HCT116 (cell line): ENCODE results near the gene SNRNP25. TPM values are rescaled to one million over a fixed set of nuclear protein-coding genes. Genes with fewer than 3 reads are reported as not detected.

Source experiments
- ATAC-seq: fragments of 200-7000 bp; cut with Tn5 transposase; 2 replicates; pipeline ENCODE4 v1.9.1; 2020; ENCODE audit warnings: mild to moderate bottlenecking, moderate library complexity
- BruUV-seq: library from RNA; stranded (reverse); fragments of 400-500 nt; replicated peaks from 2 replicates; lab custom pipeline; 2021; lab: Mats Ljungman, UMichigan
- CTCF ChIA-PET: fragments of 300-600 bp; sonication (Branson Sonifier 250); formaldehyde crosslinking; loops from one replicate; lab custom pipeline; 2021; ENCODE audit warnings: antibody characterized with exemption; lab: Charles Lee
- POLR2A ChIA-PET: fragments of 300-600, 350-600 bp; sonication (Branson Sonifier 250); formaldehyde crosslinking; loops from one replicate; lab custom pipeline; 2021; ENCODE audit warnings: antibody characterized with exemption; lab: Charles Lee
- RAD21 ChIA-PET, 2 experiments: fragments of 300-600 bp; sonication (Branson Sonifier 250); formaldehyde crosslinking; loops; one replicate each; lab custom pipeline; 2023; ENCODE audit warnings: low total read pairs in 2 of 2; ENCODE audit not compliant: uncharacterized antibody in 2 of 2, unreplicated experiment in 2 of 2, low non-redundant PET in 1 of 2; lab: Charles Lee
- DNase-seq: peaks from one replicate; pipeline ENCODE4 v3.0.0-alpha.2; 2010; ENCODE audit warnings: low read depth, low spot score
- H2AFZ ChIP-seq: fragments of 200-600 bp; shearing (Covaris generic), sonication (generic); 2 replicates; pipeline ENCODE4 v1.6.1; 2017; ENCODE audit warnings: low read depth, mixed run types, mixed read lengths, antibody characterized with exemption, low read length; ENCODE audit not compliant: poor library complexity, severe bottlenecking
- H3K27ac ChIP-seq: 2 replicates; pipeline ENCODE4 v1.5.1; 2012; ENCODE audit warnings: low read depth, low read length
- H3K27me3 ChIP-seq: fragments of 200-600 bp; sonication (generic); 2 replicates; pipeline ENCODE4 v1.6.1; 2016; ENCODE audit warnings: mixed run types, low read length, mixed read lengths; ENCODE audit not compliant: insufficient read depth
- H3K36me3 ChIP-seq, 2 experiments: fragments of 200-500 bp in 1 of 2; fragments of 200-600 bp in 1 of 2; sonication (Bioruptor generic) in 1 of 2; sonication (generic) in 1 of 2; 2 replicates each; pipeline versions ENCODE4 v1.5.1 to v1.6.1; 2014 to 2016; ENCODE audit warnings: low read length in 2 of 2, inconsistent platforms in 1 of 2, mixed read lengths in 1 of 2, mixed run types in 1 of 2; ENCODE audit not compliant: insufficient read depth in 2 of 2, control insufficient read depth in 1 of 2
- H3K4me1 ChIP-seq, 2 experiments: fragments of 200-600 bp in 1 of 2; sonication (generic) in 1 of 2; 2 replicates each; pipeline versions ENCODE4 v1.5.1 to v1.6.1; 2012 to 2017; ENCODE audit warnings: low read length in 2 of 2, inconsistent platforms in 1 of 2, mild to moderate bottlenecking in 1 of 2, mixed read lengths in 1 of 2, mixed run types in 1 of 2, moderate library complexity in 1 of 2; ENCODE audit not compliant: insufficient read depth in 2 of 2, control insufficient read depth in 1 of 2
- H3K4me2 ChIP-seq: fragments of 200-600 bp; sonication (generic); 2 replicates; pipeline ENCODE4 v1.6.1; 2017; ENCODE audit warnings: mixed run types, low read length, mixed read lengths
- H3K4me3 ChIP-seq, 2 experiments: fragments of 200-600 bp in 1 of 2; sonication (generic) in 1 of 2; replicated peaks in 1 of 2; 2 replicates each; pipeline ENCODE4 v1.5.1; 2011 to 2016; ENCODE audit warnings: low read length in 2 of 2, control low read depth in 1 of 2, low read depth in 1 of 2, mild to moderate bottlenecking in 1 of 2, mixed read lengths in 1 of 2, mixed run types in 1 of 2
- H3K79me2 ChIP-seq: fragments of 200-600 bp; sonication (generic); 2 replicates; pipeline ENCODE4 v1.6.1; 2017; ENCODE audit warnings: mild to moderate bottlenecking, mixed run types, low read length, moderate library complexity, mixed read lengths; ENCODE audit not compliant: insufficient read depth
- H3K9ac ChIP-seq: fragments of 200-600 bp; sonication (generic); 2 replicates; pipeline ENCODE4 v1.6.1; 2016; ENCODE audit warnings: low read length, mixed read lengths
- H3K9me2 ChIP-seq: fragments of 200-600 bp; sonication (generic), shearing (Covaris generic); 2 replicates; pipeline ENCODE4 v1.6.1; 2017; ENCODE audit warnings: mixed run types, mild to moderate bottlenecking, moderate library complexity; ENCODE audit not compliant: insufficient read depth
- H3K9me3 ChIP-seq, 2 experiments: fragments of 200-500 bp in 1 of 2; fragments of 200-600 bp in 1 of 2; sonication (Bioruptor generic) in 1 of 2; sonication (generic) in 1 of 2; 2 replicates each; pipeline ENCODE4 v1.6.1; 2014 to 2017; ENCODE audit warnings: low read length in 2 of 2, mixed read lengths in 2 of 2, inconsistent platforms in 1 of 2, low read depth in 1 of 2, mild to moderate bottlenecking in 1 of 2, mixed run types in 1 of 2, moderate library complexity in 1 of 2; ENCODE audit not compliant: control insufficient read depth in 1 of 2, insufficient read depth in 1 of 2
- H4K20me1 ChIP-seq: fragments of 200-600 bp; sonication (generic), shearing (Covaris generic); 2 replicates; pipeline ENCODE4 v1.6.1; 2017; ENCODE audit warnings: mixed run types, mild to moderate bottlenecking, moderate library complexity; ENCODE audit not compliant: insufficient read depth
- ATF3 ChIP-seq: IDR thresholded peaks from 2 replicates; pipeline ENCODE4 v1.6.1; 2012
- CBX3 ChIP-seq: IDR thresholded peaks from 2 replicates; pipeline ENCODE4 v1.6.1; 2012; ENCODE audit warnings: low read depth
- CEBPB ChIP-seq: IDR thresholded peaks from 2 replicates; pipeline ENCODE4 v1.6.1; 2012; ENCODE audit warnings: low read depth
- EZH2 ChIP-seq: fragments of 200-600 bp; sonication (generic); IDR thresholded peaks from 2 replicates; pipeline ENCODE4 v1.6.1; 2017; ENCODE audit warnings: antibody characterized with exemption, mixed run types
- JUND ChIP-seq: IDR thresholded peaks from 2 replicates; pipeline ENCODE4 v1.6.1; 2012
- POLR2A ChIP-seq: IDR thresholded peaks from 2 replicates; pipeline ENCODE4 v1.7.0; 2011; ENCODE audit warnings: borderline replicate concordance; ENCODE audit not compliant: insufficient read depth, insufficient read length; ENCODE audit errors: extremely low read depth
- RAD21 ChIP-seq: IDR thresholded peaks from 2 replicates; pipeline ENCODE4 v1.6.1; 2012; ENCODE audit warnings: low read depth, mild to moderate bottlenecking
- SP1 ChIP-seq: IDR thresholded peaks from 2 replicates; pipeline ENCODE4 v1.6.1; 2012; ENCODE audit warnings: low read depth
- SRF ChIP-seq: IDR thresholded peaks from 2 replicates; pipeline ENCODE4 v1.6.1; 2012; ENCODE audit warnings: low read depth
- TCF7L2 ChIP-seq: IDR thresholded peaks from 2 replicates; pipeline ENCODE4 v1.7.0; 2011; ENCODE audit warnings: borderline replicate concordance, inconsistent platforms; ENCODE audit not compliant: insufficient read depth, insufficient read length; ENCODE audit errors: extremely low read depth
- intact Hi-C: fragments of 100-400 bp; cut with micrococcal nuclease; formaldehyde crosslinking; loops from 2 replicates; pipeline ENCODE4 v1.10.0; 2022
- total RNA-seq: library from RNA; stranded (reverse); gene quantifications from one replicate; pipeline ENCODE4 v1.2.1, GENCODE V29; 2021; ENCODE audit not compliant: unreplicated experiment
- TF ChIP-seq, protein P1 (sequence below): IDR thresholded peaks from 2 replicates; pipeline ENCODE4 v1.6.1; 2011; ENCODE audit warnings: mild to moderate bottlenecking, low read length, moderate library complexity; ENCODE audit not compliant: insufficient replicate concordance; ENCODE audit errors: extremely low read depth

Gene SNRNP25
- total RNA-seq, 1 experiment from 2014 or later, result 24.5 TPM

GRCh38 chr16:53346-54236 lies at the start of gene SNRNP25, which contains the start of gene POLR3K (continued):
- TF ChIP-seq TCF7L2 (no peak), SRF (no peak), RAD21 (no peak), ATF3 (no peak), CEBPB (no peak), SP1 (peak; percentile 93), EZH2 (no peak), POLR2A (peak; percentile 59)

DNA sequence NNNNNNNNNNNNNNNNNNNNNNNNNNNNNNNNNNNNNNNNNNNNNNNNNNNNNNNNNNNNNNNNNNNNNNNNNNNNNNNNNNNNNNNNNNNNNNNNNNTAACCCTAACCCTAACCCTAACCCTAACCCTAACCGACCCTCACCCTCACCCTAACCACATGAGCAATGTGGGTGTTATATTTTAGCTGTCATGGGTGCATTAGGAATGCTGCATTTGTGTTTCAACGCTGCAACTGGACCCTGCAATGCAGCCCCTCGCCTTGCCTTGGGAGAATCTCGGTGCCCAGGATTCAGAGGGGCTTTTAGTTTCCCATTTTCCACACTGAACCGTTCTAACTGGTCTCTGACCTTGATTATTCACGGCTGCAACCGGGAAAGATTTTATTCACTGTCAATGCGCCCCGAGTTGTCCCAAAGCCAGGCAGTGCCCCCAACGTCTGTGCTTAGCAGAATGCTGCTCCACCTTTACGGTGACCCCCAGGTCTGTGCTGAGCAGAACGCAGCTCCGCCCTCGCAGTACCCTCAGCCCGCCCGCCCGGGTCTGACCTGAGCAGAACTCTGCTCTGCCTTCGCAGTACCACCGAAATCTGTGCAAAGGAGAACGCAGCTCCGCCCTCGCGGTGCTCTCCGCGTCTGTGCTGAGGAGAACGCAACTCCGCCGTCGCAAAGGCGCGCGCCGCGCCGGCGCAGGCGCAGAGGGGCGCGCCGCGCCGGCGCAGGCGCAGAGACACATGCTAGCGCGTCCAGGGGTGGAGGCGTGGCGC lies 43.5 kb upstream of the SNRNP25 start:
- ATAC-seq, result peak; percentile 81
- intact Hi-C loops, result no loop called here
- RAD21 ChIA-PET, result no interaction called here
- H3K27me3 ChIP-seq, result no peaks in the 10 kb centered on the region
- POLR2A ChIA-PET, result no interaction called here
- H3K4me3 ChIP-seq, result peak overlapping the region in 1 of 2 experiments; percentile 25; a peak in 2 of 4 replicates
- no peak overlapping the region for H2AFZ ChIP-seq
- BruUV-seq, result no TSS peak
- H3K79me2 ChIP-seq, result no peaks in the 10 kb centered on the region
- H3K9me3 ChIP-seq, result no peaks in the 10 kb centered on the region
- H3K27ac ChIP-seq, result no peak overlapping the region
- CTCF ChIA-PET, result no interaction called here
- no peak overlapping the region for H3K4me2 ChIP-seq
- no peak for DNase-seq
- H3K36me3 ChIP-seq, result no peaks in the 10 kb centered on the region
- H3K9ac ChIP-seq, result no peak overlapping the region
- no peak for TF ChIP-seq CEBPB
- TF ChIP-seq CBX3, result no peak
- TF ChIP-seq, protein P1, sequence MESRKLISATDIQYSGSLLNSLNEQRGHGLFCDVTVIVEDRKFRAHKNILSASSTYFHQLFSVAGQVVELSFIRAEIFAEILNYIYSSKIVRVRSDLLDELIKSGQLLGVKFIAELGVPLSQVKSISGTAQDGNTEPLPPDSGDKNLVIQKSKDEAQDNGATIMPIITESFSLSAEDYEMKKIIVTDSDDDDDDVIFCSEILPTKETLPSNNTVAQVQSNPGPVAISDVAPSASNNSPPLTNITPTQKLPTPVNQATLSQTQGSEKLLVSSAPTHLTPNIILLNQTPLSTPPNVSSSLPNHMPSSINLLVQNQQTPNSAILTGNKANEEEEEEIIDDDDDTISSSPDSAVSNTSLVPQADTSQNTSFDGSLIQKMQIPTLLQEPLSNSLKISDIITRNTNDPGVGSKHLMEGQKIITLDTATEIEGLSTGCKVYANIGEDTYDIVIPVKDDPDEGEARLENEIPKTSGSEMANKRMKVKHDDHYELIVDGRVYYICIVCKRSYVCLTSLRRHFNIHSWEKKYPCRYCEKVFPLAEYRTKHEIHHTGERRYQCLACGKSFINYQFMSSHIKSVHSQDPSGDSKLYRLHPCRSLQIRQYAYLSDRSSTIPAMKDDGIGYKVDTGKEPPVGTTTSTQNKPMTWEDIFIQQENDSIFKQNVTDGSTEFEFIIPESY, result no peak
- TF ChIP-seq JUND, result no peak
- no peaks in the 10 kb centered on the region for H4K20me1 ChIP-seq
- no peaks in the 10 kb centered on the region for H3K4me1 ChIP-seq
- H3K9me2 ChIP-seq, result no peaks in the 10 kb centered on the region
